NK-92 (cell line): ENCODE measurements around the gene RIMBP2.
"Not testable (repeated sequence)": the region's sequence is repeated elsewhere in the genome, so short reads cannot be mapped to it uniquely, and the experiment has no call there.

Experiments
- DNase-seq: peaks from one replicate; lab custom pipeline; 2025; ENCODE audit not compliant: unreplicated experiment; lab: John Stamatoyannopoulos, UW

The RIMBP2 gene

GRCh38 chr12:130715998-130716968 is at the start of gene RIMBP2:
RIMBP2 (minus strand) TSS chr12:130716299; CDS start chr12:130479013, 237,286 bp downstream.
- no peak for DNase-seq

- no peak for DNase-seq
These were observed 49.1 kb upstream of the RIMBP2 start for GRCh38 chr12:130765186-130765659.

GRCh38 chr12:130764475-130765185 is 48.5 kb upstream of the RIMBP2 start:
- DNase-seq: no peak

- DNase-seq: no peak
These were observed 48.0 kb upstream of the RIMBP2 start for GRCh38 chr12:130764073-130764472.

- DNase-seq: no peak
These were observed 46.2 kb upstream of the RIMBP2 start for GRCh38 chr12:130762319-130762675.

- no peak for DNase-seq
These were observed 45.6 kb upstream of the RIMBP2 start for GRCh38 chr12:130761537-130762318.

GRCh38 chr12:130754234-130754901 is 38.3 kb upstream of the RIMBP2 start:
- DNase-seq: no peak

- no peak for DNase-seq
These were observed 36.7 kb upstream of the RIMBP2 start for GRCh38 chr12:130752692-130753230.

GRCh38 chr12:130752037-130752436 is 35.9 kb upstream of the RIMBP2 start:
- not testable (repeated sequence) for DNase-seq

GRCh38 chr12:130748786-130749185 is 32.7 kb upstream of the RIMBP2 start:
- DNase-seq: no peak

GRCh38 chr12:130747867-130748740 is 32.0 kb upstream of the RIMBP2 start:
- DNase-seq: no peak

- no peak for DNase-seq
These were observed 30.4 kb upstream of the RIMBP2 start for GRCh38 chr12:130746546-130746945.

GRCh38 chr12:130745921-130746320 is 29.8 kb upstream of the RIMBP2 start:
- DNase-seq: no peak

- no peak for DNase-seq
These were observed 28.2 kb upstream of the RIMBP2 start for GRCh38 chr12:130744274-130744673.

- no peak for DNase-seq
These were observed 27.5 kb upstream of the RIMBP2 start for GRCh38 chr12:130743606-130744005.

- DNase-seq: no peak
These were observed 27.1 kb upstream of the RIMBP2 start for GRCh38 chr12:130743176-130743575.

- DNase-seq: no peak
These were observed 26.6 kb upstream of the RIMBP2 start for GRCh38 chr12:130742716-130743115.

GRCh38 chr12:130742112-130742511 is 26.0 kb upstream of the RIMBP2 start:
- no peak for DNase-seq

- DNase-seq: no peak
These were observed 23.5 kb upstream of the RIMBP2 start for GRCh38 chr12:130739571-130739970.
